IMR-90 (cell line): ENCODE results near the gene PLA2G4C. TPM values are rescaled to one million over a fixed set of nuclear protein-coding genes. Genes with fewer than 3 reads are reported as not detected.

Experiments
- ATAC-seq: fragments of 200-7000 bp; cut with Tn5 transposase; 2 replicates; pipeline ENCODE4 v1.9.1; 2020; ENCODE audit warnings: low read depth, mild to moderate bottlenecking, moderate library complexity
- BruUV-seq: library from RNA; stranded (reverse); fragments of 400-500 nt; replicated peaks from 2 replicates; lab custom pipeline; 2021; lab: Mats Ljungman, UMichigan
- CTCF ChIA-PET: fragments of 300-600 bp; formaldehyde crosslinking; extraction: SDS; loops from one replicate; lab custom pipeline; 2021; ENCODE audit warnings: antibody characterized with exemption; lab: Yijun Ruan, JAX
- POLR2A ChIA-PET: fragments of 300-600 bp; sonication (Branson Sonifier 250); formaldehyde crosslinking; loops from one replicate; lab custom pipeline; 2022; ENCODE audit warnings: antibody characterized with exemption; ENCODE audit not compliant: unreplicated experiment; lab: Charles Lee
- DNase-seq: peaks from one replicate; pipeline ENCODE4 v3.0.0; 2013
- H2AFZ ChIP-seq: replicated peaks from 2 replicates; pipeline ENCODE3; 2013; ENCODE audit warnings: low read length, mild to moderate bottlenecking; ENCODE audit not compliant: poor library complexity
- H2AK5ac ChIP-seq: 2 replicates; pipeline ENCODE4 v1.6.1; 2013; ENCODE audit warnings: low read depth, low read length, inconsistent platforms
- H2AK9ac ChIP-seq: replicated peaks from 2 replicates; pipeline ENCODE3; 2013; ENCODE audit warnings: mild to moderate bottlenecking, low read depth, low read length, moderate library complexity; ENCODE audit not compliant: poor library complexity
- H2BK120ac ChIP-seq: 2 replicates; pipeline ENCODE4 v1.6.1; 2013; ENCODE audit warnings: low read depth, low read length, inconsistent platforms
- H2BK15ac ChIP-seq: 3 replicates; pipeline ENCODE4 v1.6.1; 2013; ENCODE audit warnings: low read depth, low read length, inconsistent platforms
- H2BK20ac ChIP-seq: 2 replicates; pipeline ENCODE4 v1.6.1; 2013; ENCODE audit warnings: low read depth, mild to moderate bottlenecking, inconsistent platforms, low read length, moderate library complexity
- H2BK5ac ChIP-seq: 2 replicates; pipeline ENCODE4 v1.6.1; 2013; ENCODE audit warnings: mild to moderate bottlenecking, low read depth, low read length, inconsistent platforms; ENCODE audit not compliant: poor library complexity, severe bottlenecking
- H3K14ac ChIP-seq: replicated peaks from 2 replicates; pipeline ENCODE4 v1.6.1; 2013; ENCODE audit warnings: low read depth, low read length, inconsistent platforms
- H3K18ac ChIP-seq: 2 replicates; pipeline ENCODE4 v1.6.1; 2013; ENCODE audit warnings: low read depth, low read length, control low read depth
- H3K23ac ChIP-seq: 2 replicates; pipeline ENCODE4 v1.6.1; 2013; ENCODE audit warnings: low read depth, low read length, inconsistent platforms
- H3K27ac ChIP-seq: 2 replicates; pipeline ENCODE4 v1.5.1; 2013; ENCODE audit warnings: mild to moderate bottlenecking, control low read depth, low read length; ENCODE audit not compliant: insufficient read depth
- H3K27me3 ChIP-seq: 2 replicates; pipeline ENCODE4 v1.6.1; 2013; ENCODE audit warnings: low read length; ENCODE audit not compliant: control insufficient read depth, insufficient read depth
- H3K36me3 ChIP-seq: 2 replicates; pipeline ENCODE4 v1.6.1; 2013; ENCODE audit warnings: low read length, mixed read lengths; ENCODE audit not compliant: control insufficient read depth, insufficient read depth
- H3K4ac ChIP-seq: 2 replicates; pipeline ENCODE4 v1.6.1; 2013; ENCODE audit warnings: low read depth, low read length, inconsistent platforms
- H3K4me1 ChIP-seq: 2 replicates; pipeline ENCODE4 v1.6.1; 2013; ENCODE audit warnings: low read length, mixed read lengths; ENCODE audit not compliant: control insufficient read depth, insufficient read depth
- H3K4me2 ChIP-seq: 2 replicates; pipeline ENCODE4 v1.6.1; 2013; ENCODE audit warnings: low read depth, mild to moderate bottlenecking, control low read depth, low read length, moderate library complexity
- H3K4me3 ChIP-seq: 2 replicates; pipeline ENCODE4 v1.5.1; 2013; ENCODE audit warnings: low read depth, mild to moderate bottlenecking, control low read depth, low read length, moderate library complexity; ENCODE audit not compliant: insufficient read depth
- H3K56ac ChIP-seq: 2 replicates; pipeline ENCODE4 v1.6.1; 2013; ENCODE audit warnings: low read length, inconsistent platforms; ENCODE audit not compliant: insufficient read depth; ENCODE audit errors: extremely low read depth
- H3K79me1 ChIP-seq, 2 experiments: 2 replicates each; pipeline ENCODE4 v1.6.1; 2013; ENCODE audit warnings: low read length in 2 of 2, inconsistent platforms in 1 of 2, low read depth in 1 of 2
- H3K9ac ChIP-seq: 2 replicates; pipeline ENCODE4 v1.6.1; 2013; ENCODE audit warnings: low read depth, low read length, control low read depth
- H3K9me1 ChIP-seq: 2 replicates; pipeline ENCODE4 v1.6.1; 2013; ENCODE audit warnings: low read length, inconsistent platforms; ENCODE audit not compliant: insufficient read depth
- H3K9me3 ChIP-seq: 2 replicates; pipeline ENCODE4 v1.6.1; 2013; ENCODE audit warnings: low read length; ENCODE audit not compliant: control insufficient read depth, insufficient read depth
- H4K20me1 ChIP-seq: 2 replicates; pipeline ENCODE4 v1.6.1; 2013; ENCODE audit warnings: low read length, inconsistent platforms; ENCODE audit not compliant: insufficient read depth
- H4K5ac ChIP-seq: 2 replicates; pipeline ENCODE4 v1.6.1; 2013; ENCODE audit warnings: mild to moderate bottlenecking, low read depth, low read length, control low read depth
- H4K8ac ChIP-seq, 2 experiments: 2 replicates each; pipeline ENCODE4 v1.6.1; 2013; ENCODE audit warnings: low read depth in 2 of 2, low read length in 2 of 2, control low read depth in 1 of 2, inconsistent platforms in 1 of 2
- H4K91ac ChIP-seq: 2 replicates; pipeline ENCODE4 v1.6.1; 2013; ENCODE audit warnings: low read depth, low read length, inconsistent platforms; ENCODE audit not compliant: insufficient read depth
- BHLHE40 ChIP-seq: fragments of 150-350 bp; IDR thresholded peaks from 2 replicates; pipeline ENCODE4 v1.6.1; 2016; ENCODE audit warnings: mild to moderate bottlenecking, low read depth, low read length
- CEBPB ChIP-seq: IDR thresholded peaks from 2 replicates; pipeline ENCODE4 v1.6.1; 2012; ENCODE audit warnings: low read depth, low read length, improper control_type of control experiment
- CHD1 ChIP-seq: IDR thresholded peaks from 2 replicates; pipeline ENCODE4 v1.6.1; 2012; ENCODE audit warnings: low read depth, low read length, improper control_type of control experiment
- CTCF ChIP-seq: conservative IDR thresholded peaks from 2 replicates; pipeline ENCODE4 v1.5.1; 2012; ENCODE audit warnings: mild to moderate bottlenecking, low read depth, low read length, improper control_type of control experiment
- ELK1 ChIP-seq: fragments of 150-350 bp; IDR thresholded peaks from 2 replicates; pipeline ENCODE4 v1.6.1; 2016; ENCODE audit warnings: low read depth, mild to moderate bottlenecking, low read length, moderate library complexity, borderline replicate concordance
- FOS ChIP-seq: fragments of 150-350 bp; IDR thresholded peaks from 2 replicates; pipeline ENCODE4 v1.6.1; 2016; ENCODE audit warnings: low read depth, low read length
- MAFK ChIP-seq: IDR thresholded peaks from 2 replicates; pipeline ENCODE4 v1.6.1; 2012; ENCODE audit warnings: low read depth, low read length, improper control_type of control experiment
- MAZ ChIP-seq: IDR thresholded peaks from 2 replicates; pipeline ENCODE4 v1.6.1; 2012; ENCODE audit warnings: low read depth, mild to moderate bottlenecking, low read length, improper control_type of control experiment, moderate library complexity, borderline replicate concordance
- MXI1 ChIP-seq: IDR thresholded peaks from 2 replicates; pipeline ENCODE4 v1.6.1; 2012; ENCODE audit warnings: low read depth, mild to moderate bottlenecking, low read length, moderate library complexity, borderline replicate concordance
- NFE2L2 ChIP-seq: fragments of 150-350 bp; IDR thresholded peaks from 2 replicates; pipeline ENCODE4 v1.6.1; 2016; ENCODE audit warnings: low read depth, mild to moderate bottlenecking, low read length
- POLR2A ChIP-seq: IDR thresholded peaks from 2 replicates; pipeline ENCODE4 v1.6.1; 2012; ENCODE audit warnings: mild to moderate bottlenecking, low read depth, low read length
- RAD21 ChIP-seq: IDR thresholded peaks from 2 replicates; pipeline ENCODE4 v1.6.1; 2012; ENCODE audit warnings: low read length, improper control_type of control experiment
- RCOR1 ChIP-seq: IDR thresholded peaks from 2 replicates; pipeline ENCODE4 v1.6.1; 2012; ENCODE audit warnings: mild to moderate bottlenecking, low read length, improper control_type of control experiment; ENCODE audit not compliant: insufficient replicate concordance
- RFX5 ChIP-seq: IDR thresholded peaks from 2 replicates; pipeline ENCODE4 v1.8.0; 2012; ENCODE audit warnings: low read depth, mild to moderate bottlenecking, low read length, moderate library complexity
- SMC3 ChIP-seq: fragments of 150-350 bp; IDR thresholded peaks from 2 replicates; pipeline ENCODE4 v1.6.1; 2016; ENCODE audit warnings: low read depth, mild to moderate bottlenecking, antibody characterized with exemption, low read length, moderate library complexity
- USF2 ChIP-seq: fragments of 150-350 bp; IDR thresholded peaks from 2 replicates; pipeline ENCODE4 v1.6.1; 2017; ENCODE audit warnings: mild to moderate bottlenecking, antibody characterized with exemption, low read length, low read depth
- WGBS, 2 experiments: methylation state at CpG; one replicate each; pipeline versions ENCODE4 v1.1.5 to v1.1.7; 2013; ENCODE audit warnings: missing lambda C conversion rate in 2 of 2; ENCODE audit not compliant: insufficient read length in 1 of 2; ENCODE audit errors: extremely low coverage in 2 of 2; 5-methylcytosine and 5-hydroxymethylcytosine counted together
- dilution Hi-C: fragments of 300-500 bp; cut with HindIII; formaldehyde crosslinking; loops from one replicate; pipeline ENCODE4 v1.14.3; 2018; ENCODE audit warnings: low sequenced_read_pairs; ENCODE audit not compliant: unreplicated experiment
- in situ Hi-C: fragments of 300-500 bp; cut with MboI; formaldehyde crosslinking; loops from 3 replicates; pipeline ENCODE4 v1.14.3; 2019; ENCODE audit warnings: low sequenced_read_pairs, inconsistent platforms, mixed read lengths
- intact Hi-C: fragments of 100-400 bp; cut with micrococcal nuclease; formaldehyde crosslinking; loops from 2 replicates; pipeline ENCODE4 v1.10.0; 2022
- polyA plus RNA-seq, 3 experiments: library from polyadenylated mRNA; depleted of rRNA; stranded (reverse); fragments of >200 nt; gene quantifications; 2 replicates each; pipeline ENCODE4 v1.2.3, GENCODE V29; 2012; ENCODE audit warnings: low replicate concordance in 1 of 3
- total RNA-seq: library from RNA; depleted of rRNA; stranded (reverse); fragments of >200 nt; gene quantifications from 2 replicates; pipeline ENCODE4 v1.2.3, GENCODE V29; 2012

The PLA2G4C gene
- total and polyA plus RNA-seq, 2 of the 4 experiments (the other 2 are of a cell fraction) = 4.3 to 5.7 TPM

GRCh38 chr19:48122421-48122820 is 11.8 kb upstream of the PLA2G4C start:
- intact Hi-C loops (no loop called here), in situ Hi-C loops (no loop called here), dilution Hi-C loops (no loop called here)
- BruUV-seq = no TSS peak
- H3K23ac ChIP-seq = no peak overlapping the region
- no peak overlapping the region for H2BK20ac ChIP-seq
- peak overlapping the region; percentile 56 for H2AFZ ChIP-seq
- no peak overlapping the region for H3K14ac ChIP-seq
- no peak overlapping the region for H3K56ac ChIP-seq
- no peaks in the 10 kb centered on the region for H3K9me3 ChIP-seq
- no peaks in the 10 kb centered on the region; the same call in 1 of the 2 replicates for H4K20me1 ChIP-seq
- CTCF ChIA-PET = no interaction called here
- no peak overlapping the region for H3K18ac ChIP-seq
- H3K27me3 ChIP-seq = no peaks in the 10 kb centered on the region
- H4K5ac ChIP-seq = no peak overlapping the region
- H2BK120ac ChIP-seq = no peak overlapping the region
- H3K27ac ChIP-seq = no peak overlapping the region
- H3K9me1 ChIP-seq = peaks cover 2% of the 10 kb centered on the region; the same call in 1 of the 2 replicates
- 100% methylated on average over 4 of the region's 14 CpGs; no CpG with 5 or more reads in 1 of the 2 experiments for WGBS, 2 experiments
- H3K36me3 ChIP-seq = peaks cover 14% of the 10 kb centered on the region
- no peak for DNase-seq
- H2AK9ac ChIP-seq = no peak overlapping the region
- no peak overlapping the region for H3K4ac ChIP-seq
- POLR2A ChIA-PET = no interaction called here
- H2BK5ac ChIP-seq = no peak overlapping the region
- H2AK5ac ChIP-seq = no peak overlapping the region
- H3K4me3 ChIP-seq = no peak overlapping the region
- no peak overlapping the region for H4K8ac ChIP-seq
- no peak overlapping the region for H3K9ac ChIP-seq
- H2BK15ac ChIP-seq = no peak overlapping the region
- ATAC-seq = no peak
- H3K4me2 ChIP-seq = no peak overlapping the region
- H3K4me1 ChIP-seq = no peaks in the 10 kb centered on the region
- TF ChIP-seq CEBPB = no peak
- TF ChIP-seq MAZ = no peak
- no peak for TF ChIP-seq CHD1
- no peak for TF ChIP-seq SMC3
- no peak for TF ChIP-seq BHLHE40
- TF ChIP-seq CTCF = no peak
- no peak for TF ChIP-seq USF2
- no peak for TF ChIP-seq FOS
- no peak for TF ChIP-seq RAD21
- no peak for TF ChIP-seq POLR2A
- no peak for TF ChIP-seq NFE2L2
- TF ChIP-seq RFX5 = no peak
- TF ChIP-seq MXI1 = no peak
- no peak for TF ChIP-seq MAFK
- TF ChIP-seq RCOR1 = no peak
- no peak for TF ChIP-seq ELK1
- no peak overlapping the region for H4K91ac ChIP-seq
- no peaks in the 10 kb centered on the region for H3K79me1 ChIP-seq
